ENCODE results near the gene MYO10.

MYO10 gene

DNA sequence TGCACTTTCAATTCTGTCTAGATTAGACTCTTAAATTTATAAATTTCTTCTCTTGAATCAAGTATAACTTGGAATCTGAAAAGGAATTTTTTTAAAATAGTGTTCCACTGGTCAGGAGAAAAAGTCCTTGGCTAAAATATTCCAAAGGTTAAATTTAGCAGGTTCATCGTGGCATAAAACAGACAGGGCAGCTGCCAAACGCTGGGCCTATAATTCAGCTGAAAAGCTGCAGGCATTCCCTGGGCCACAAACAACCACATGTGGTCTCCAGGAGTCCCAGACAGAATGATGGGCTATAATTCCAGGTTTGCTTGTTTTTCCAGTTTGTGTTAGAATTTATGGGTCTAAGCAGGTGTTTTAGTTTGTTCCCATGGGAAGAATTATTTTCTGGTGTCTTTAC, 248.2 kb downstream of the MYO10 start:
- H3K27ac ChIP-seq (ENCODE audit: low read length): no peak overlapping the region
- TF ChIP-seq, protein P1, sequence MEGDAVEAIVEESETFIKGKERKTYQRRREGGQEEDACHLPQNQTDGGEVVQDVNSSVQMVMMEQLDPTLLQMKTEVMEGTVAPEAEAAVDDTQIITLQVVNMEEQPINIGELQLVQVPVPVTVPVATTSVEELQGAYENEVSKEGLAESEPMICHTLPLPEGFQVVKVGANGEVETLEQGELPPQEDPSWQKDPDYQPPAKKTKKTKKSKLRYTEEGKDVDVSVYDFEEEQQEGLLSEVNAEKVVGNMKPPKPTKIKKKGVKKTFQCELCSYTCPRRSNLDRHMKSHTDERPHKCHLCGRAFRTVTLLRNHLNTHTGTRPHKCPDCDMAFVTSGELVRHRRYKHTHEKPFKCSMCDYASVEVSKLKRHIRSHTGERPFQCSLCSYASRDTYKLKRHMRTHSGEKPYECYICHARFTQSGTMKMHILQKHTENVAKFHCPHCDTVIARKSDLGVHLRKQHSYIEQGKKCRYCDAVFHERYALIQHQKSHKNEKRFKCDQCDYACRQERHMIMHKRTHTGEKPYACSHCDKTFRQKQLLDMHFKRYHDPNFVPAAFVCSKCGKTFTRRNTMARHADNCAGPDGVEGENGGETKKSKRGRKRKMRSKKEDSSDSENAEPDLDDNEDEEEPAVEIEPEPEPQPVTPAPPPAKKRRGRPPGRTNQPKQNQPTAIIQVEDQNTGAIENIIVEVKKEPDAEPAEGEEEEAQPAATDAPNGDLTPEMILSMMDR (IDR thresholded peaks at IDR 0.05; ENCODE audit: low read depth, low read length): no peak
- no peak for TF ChIP-seq EZH2phosphoT487 (IDR thresholded peaks at IDR 0.05; ENCODE audit: low read depth)
- H3K36me3 ChIP-seq (replicated peaks; ENCODE audit: low read depth, low read length): no peaks in the 10 kb centered on the region
- H3K79me2 ChIP-seq (ENCODE audit: low read length): no peaks in the 10 kb centered on the region
- no peak overlapping the region for H2AFZ ChIP-seq (ENCODE audit: low read depth, low read length)
- H3K4me3 ChIP-seq (ENCODE audit: low read length): no peak overlapping the region
- H3K27me3 ChIP-seq (ENCODE audit: low read depth, low read length): no peaks in the 10 kb centered on the region
- no peaks in the 10 kb centered on the region for H3K4me1 ChIP-seq (ENCODE audit: low read length)
- H3K9me3 ChIP-seq (ENCODE audit: insufficient read depth, low read length): no peaks in the 10 kb centered on the region
- H3K4me2 ChIP-seq (ENCODE audit: low read length): no peak overlapping the region
- H3K9ac ChIP-seq (ENCODE audit: low read length): no peak overlapping the region
- no peaks in the 10 kb centered on the region for H4K20me1 ChIP-seq (ENCODE audit: insufficient read depth, low read length)

DNA sequence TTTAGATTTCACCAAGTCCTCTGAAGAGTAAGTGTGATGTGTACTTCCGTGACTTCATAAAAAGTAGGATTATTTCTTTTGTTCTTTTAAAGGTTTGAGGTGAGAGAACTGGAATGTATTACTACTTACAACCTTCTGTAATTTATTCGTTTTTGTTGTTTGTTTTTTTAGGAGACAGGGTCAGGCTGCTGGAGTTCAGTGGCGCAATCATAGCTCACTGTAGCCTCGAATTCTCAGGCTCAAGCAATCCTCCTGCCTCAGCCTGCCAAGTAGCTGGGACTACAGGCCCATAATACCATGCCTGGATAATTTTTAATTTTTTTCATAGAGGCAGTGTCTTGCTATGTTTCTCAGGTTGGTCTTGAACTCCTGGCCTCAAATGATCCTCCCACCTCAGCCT, 251.0 kb downstream of the MYO10 start:
- no peaks in the 10 kb centered on the region for H3K36me3 ChIP-seq (replicated peaks; ENCODE audit: low read depth, low read length)

DNA sequence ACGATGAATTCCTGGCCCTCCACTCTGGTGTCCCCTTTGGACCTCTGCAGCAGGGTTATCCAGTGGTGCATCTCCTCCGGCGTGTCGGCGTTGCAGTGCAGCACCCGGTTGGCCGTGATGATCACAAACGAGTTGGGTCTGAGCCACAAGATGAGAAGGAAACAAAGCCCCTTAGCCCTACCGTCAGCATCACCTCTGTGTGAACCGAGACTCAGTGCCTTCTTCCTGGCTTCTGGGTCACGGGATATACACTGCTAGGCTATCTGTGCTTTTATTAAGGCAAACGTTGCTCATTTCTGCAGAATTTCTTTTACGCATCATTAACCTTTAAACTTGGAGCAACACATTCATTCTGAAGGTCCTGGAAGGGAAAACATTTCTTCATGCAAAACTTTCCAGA, 254.2 kb downstream of the MYO10 start:
- H3K27ac ChIP-seq (ENCODE audit: low read length): no peak overlapping the region
- no peak for TF ChIP-seq EZH2phosphoT487 (IDR thresholded peaks at IDR 0.05; ENCODE audit: low read depth)
- TF ChIP-seq, protein P1 (IDR thresholded peaks at IDR 0.05; ENCODE audit: low read depth, low read length): no peak
- no peak overlapping the region for H2AFZ ChIP-seq (ENCODE audit: low read depth, low read length)
- H3K4me2 ChIP-seq (ENCODE audit: low read length): no peak overlapping the region
- H3K79me2 ChIP-seq (ENCODE audit: low read length): no peaks in the 10 kb centered on the region
- H3K4me3 ChIP-seq (ENCODE audit: low read length): no peak overlapping the region
- H4K20me1 ChIP-seq (ENCODE audit: insufficient read depth, low read length): no peaks in the 10 kb centered on the region
- no peaks in the 10 kb centered on the region for H3K36me3 ChIP-seq (replicated peaks; ENCODE audit: low read depth, low read length)
- H3K9ac ChIP-seq (ENCODE audit: low read length): no peak overlapping the region
- no peaks in the 10 kb centered on the region for H3K27me3 ChIP-seq (ENCODE audit: low read depth, low read length)
- no peaks in the 10 kb centered on the region for H3K4me1 ChIP-seq (ENCODE audit: low read length)
- no peaks in the 10 kb centered on the region for H3K9me3 ChIP-seq (ENCODE audit: insufficient read depth, low read length)

More for the DNA sequence above, 251.0 kb downstream of the MYO10 start:
- no peaks in the 10 kb centered on the region for H3K4me1 ChIP-seq (ENCODE audit: low read length)
- no peaks in the 10 kb centered on the region for H3K27me3 ChIP-seq (ENCODE audit: low read depth, low read length)
- no peak overlapping the region for H2AFZ ChIP-seq (ENCODE audit: low read depth, low read length)
- no peaks in the 10 kb centered on the region for H3K9me3 ChIP-seq (ENCODE audit: insufficient read depth, low read length)
- H3K4me2 ChIP-seq (ENCODE audit: low read length): no peak overlapping the region
- H3K79me2 ChIP-seq (ENCODE audit: low read length): no peaks in the 10 kb centered on the region
- H3K4me3 ChIP-seq (ENCODE audit: low read length): no peak overlapping the region
- H3K9ac ChIP-seq (ENCODE audit: low read length): no peak overlapping the region
- TF ChIP-seq, protein P1 (IDR thresholded peaks at IDR 0.05; ENCODE audit: low read depth, low read length): no peak
- no peak for TF ChIP-seq EZH2phosphoT487 (IDR thresholded peaks at IDR 0.05; ENCODE audit: low read depth)
- no peaks in the 10 kb centered on the region for H4K20me1 ChIP-seq (ENCODE audit: insufficient read depth, low read length)
- H3K27ac ChIP-seq (ENCODE audit: low read length): no peak overlapping the region

DNA sequence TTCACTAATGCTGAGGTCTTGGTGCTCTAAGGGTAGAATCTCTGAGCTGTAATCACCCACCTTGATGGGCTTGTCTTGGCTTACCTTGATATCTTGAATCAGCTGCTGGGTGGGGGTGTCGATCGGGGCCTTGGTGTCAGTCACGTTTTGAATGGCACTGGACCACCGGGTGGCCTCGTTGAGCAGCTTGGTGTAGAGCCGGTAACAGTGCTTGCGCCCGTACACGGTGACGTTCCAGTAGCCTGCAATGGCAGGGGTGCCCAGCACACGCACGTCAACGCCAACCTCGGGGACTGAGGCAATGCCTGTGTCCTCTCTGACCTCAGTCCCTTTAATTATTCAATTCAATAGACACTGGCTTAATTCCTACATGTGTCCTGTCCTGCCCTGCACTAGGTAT, 256.2 kb downstream of the MYO10 start:
- no peak overlapping the region for H3K4me3 ChIP-seq (ENCODE audit: low read length)
- H3K27ac ChIP-seq (ENCODE audit: low read length): no peak overlapping the region
- H3K4me1 ChIP-seq (ENCODE audit: low read length): no peaks in the 10 kb centered on the region
- TF ChIP-seq EZH2phosphoT487 (IDR thresholded peaks at IDR 0.05; ENCODE audit: low read depth): no peak
- TF ChIP-seq, protein P1 (IDR thresholded peaks at IDR 0.05; ENCODE audit: low read depth, low read length): peak; percentile 20; the same call in 1 of the 2 replicates
- no peak overlapping the region for H3K4me2 ChIP-seq (ENCODE audit: low read length)
- no peaks in the 10 kb centered on the region for H3K9me3 ChIP-seq (ENCODE audit: insufficient read depth, low read length)
- no peaks in the 10 kb centered on the region for H3K36me3 ChIP-seq (replicated peaks; ENCODE audit: low read depth, low read length)
- no peak overlapping the region for H3K9ac ChIP-seq (ENCODE audit: low read length)
- no peaks in the 10 kb centered on the region for H3K27me3 ChIP-seq (ENCODE audit: low read depth, low read length)
- H4K20me1 ChIP-seq (ENCODE audit: insufficient read depth, low read length): no peaks in the 10 kb centered on the region
- H3K79me2 ChIP-seq (ENCODE audit: low read length): no peaks in the 10 kb centered on the region
- H2AFZ ChIP-seq (ENCODE audit: low read depth, low read length): no peak overlapping the region

Measured in OCI-LY3 (cell line).